NCI-H2196 (cell line): Measurements from ENCODE around the gene RBM39.
"Not testable (repeated sequence)": the region's sequence is repeated elsewhere in the genome, so short reads cannot be mapped to it uniquely, and the experiment has no call there.

ENCODE experiments used
- DNase-seq: peaks from one replicate; lab custom pipeline; 2025; ENCODE audit not compliant: unreplicated experiment; lab: John Stamatoyannopoulos, UW

The RBM39 gene

GRCh38 chr20:35756404-35756803, 14.3 kb upstream of the RBM39 start:
- DNase-seq: no peak

GRCh38 chr20:35750611-35751010, 8.6 kb upstream of the RBM39 start:
- no peak for DNase-seq

DNA sequence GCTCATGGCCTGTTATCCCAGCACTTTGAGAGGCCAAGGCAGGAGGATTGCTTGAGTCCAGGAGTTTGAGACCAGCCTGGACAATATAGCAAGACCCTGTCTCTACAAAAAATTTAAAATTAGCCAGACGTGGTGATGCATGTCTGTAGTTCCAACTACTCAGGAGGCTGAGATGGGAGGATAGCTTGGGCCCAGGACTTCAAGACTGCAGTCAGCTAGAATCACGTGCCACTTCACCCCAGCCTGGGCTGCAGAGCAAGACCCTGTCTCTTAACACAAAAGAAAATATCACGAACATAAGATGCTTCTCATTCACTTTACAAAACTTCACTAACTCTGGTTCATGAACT, 2.4 kb upstream of the RBM39 start:
- DNase-seq: not testable (repeated sequence)

DNA sequence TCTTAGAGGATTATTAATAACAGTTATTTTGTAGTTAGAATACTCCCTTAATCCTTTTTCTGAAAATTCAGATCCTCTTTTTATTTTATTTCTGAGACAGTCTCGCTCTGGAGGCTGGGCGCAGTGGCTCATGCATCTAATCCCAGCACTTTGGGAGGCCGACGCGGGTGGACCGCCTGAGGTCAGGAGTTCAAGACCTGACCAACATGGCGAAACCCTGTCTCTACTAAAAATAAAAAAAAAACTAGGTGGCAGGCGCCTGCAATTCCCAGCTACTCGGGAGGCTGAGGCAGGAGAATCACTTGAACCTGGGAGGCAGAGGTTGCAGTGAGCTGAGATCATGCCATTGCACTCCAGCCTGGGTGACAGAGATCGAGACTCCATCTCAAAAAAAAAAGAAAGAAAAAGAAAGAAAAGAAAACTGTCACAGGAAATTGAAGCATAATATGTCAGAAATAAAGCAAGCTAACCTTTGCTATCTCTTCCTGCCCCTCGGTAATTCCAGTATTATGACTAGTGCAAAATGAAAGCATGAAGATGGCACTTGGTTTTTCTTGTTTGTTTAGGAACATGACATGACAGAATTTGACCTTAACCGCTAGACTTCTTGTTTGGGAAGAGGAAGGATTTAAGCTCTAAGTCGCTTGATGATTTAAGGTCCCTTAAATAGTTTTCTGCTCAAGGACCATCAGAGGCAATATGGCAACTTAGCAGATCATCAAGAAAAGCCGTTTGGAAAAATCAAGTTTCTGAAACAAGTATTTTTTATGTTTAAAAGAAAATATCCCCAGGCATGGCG, 1.8 kb upstream of the RBM39 start:
- DNase-seq: no peak

GRCh38 chr20:35742741-35743523, 872 bp upstream of the RBM39 start:
- peak; percentile 37 for DNase-seq

- DNase-seq: no peak
These were observed 2.5 kb downstream of the RBM39 start for GRCh38 chr20:35739294-35740163.

DNA sequence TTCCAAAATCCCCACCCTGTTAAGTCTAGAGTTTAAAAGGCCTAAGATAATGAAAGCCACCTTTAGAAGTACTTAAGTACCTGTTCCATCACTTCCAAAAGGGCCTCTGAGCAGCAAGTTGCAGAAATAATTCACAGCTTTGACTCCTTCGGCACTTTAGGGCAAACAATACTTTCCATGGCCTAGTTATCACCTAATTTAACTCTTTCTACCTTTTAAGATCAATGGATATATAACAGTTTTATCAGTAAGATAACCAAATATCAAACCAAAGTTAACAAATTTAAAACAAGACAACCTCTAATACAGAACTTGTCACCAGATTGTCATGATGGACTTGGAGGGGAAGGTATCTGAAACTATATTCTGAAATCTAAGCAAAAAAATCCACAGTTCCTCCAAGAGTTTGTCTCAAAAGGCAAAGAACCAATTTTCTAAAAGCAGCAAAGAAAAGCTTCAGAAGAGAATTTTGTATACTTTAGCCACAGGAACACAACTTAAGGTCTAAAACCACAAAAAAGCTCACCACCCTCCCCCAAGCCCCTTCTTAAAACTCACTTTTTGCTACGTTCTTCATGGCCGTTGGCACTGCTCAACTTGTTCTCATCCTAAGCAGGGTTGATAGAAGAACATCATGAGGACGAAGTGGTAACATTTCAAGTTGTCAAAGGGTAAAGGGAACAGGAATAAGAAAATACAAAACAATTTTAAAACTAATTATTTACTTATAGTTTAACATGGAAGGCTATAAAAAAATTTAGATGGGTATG, 3.5 kb downstream of the RBM39 start:
- DNase-seq: no peak

- DNase-seq: no peak
These were observed 4.2 kb downstream of the RBM39 start for GRCh38 chr20:35737865-35738333.

GRCh38 chr20:35735826-35736470, 6.1 kb downstream of the RBM39 start:
- DNase-seq: no peak

DNA sequence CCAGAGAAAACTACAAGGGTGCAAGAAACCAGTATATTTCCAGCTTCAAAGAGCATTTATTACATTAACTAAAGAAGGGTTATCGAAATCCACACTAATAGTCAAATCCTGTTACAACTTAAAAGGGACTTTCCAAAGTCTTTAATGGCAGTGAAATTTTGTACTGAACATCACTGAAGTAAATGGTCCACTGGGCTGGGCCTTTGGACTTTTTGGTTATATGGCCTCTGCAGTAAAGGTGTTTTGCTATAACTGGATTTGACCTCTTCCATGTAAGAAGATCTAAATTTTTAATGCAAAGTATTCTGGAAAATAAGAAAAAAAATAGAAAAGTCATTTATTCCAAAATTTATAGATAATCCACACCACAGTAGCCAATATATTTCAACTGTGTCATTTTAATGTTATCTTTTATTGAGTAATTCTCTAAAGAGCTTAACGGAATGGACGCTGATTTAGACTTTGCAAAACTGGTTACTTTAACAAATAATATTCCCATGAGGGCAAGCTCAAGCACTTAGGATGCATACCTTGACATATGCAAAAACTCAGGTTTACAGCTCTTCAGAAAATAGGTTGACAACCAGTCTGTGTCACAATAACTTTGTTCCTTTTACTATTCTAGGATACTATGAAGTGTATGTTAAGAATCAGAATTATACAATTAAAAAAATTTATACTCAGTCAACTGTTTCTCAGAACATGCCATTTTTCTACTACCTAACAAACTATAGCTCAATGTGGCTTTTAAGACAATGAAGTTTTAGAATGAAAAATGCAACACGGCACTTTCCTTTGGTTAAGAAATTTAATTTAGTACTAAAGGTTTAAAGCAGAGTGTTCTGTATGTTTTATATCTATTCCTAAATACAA, 7.0 kb downstream of the RBM39 start:
- DNase-seq: no peak

- DNase-seq: no peak
These were observed 7.7 kb downstream of the RBM39 start for GRCh38 chr20:35734374-35734773.

DNA sequence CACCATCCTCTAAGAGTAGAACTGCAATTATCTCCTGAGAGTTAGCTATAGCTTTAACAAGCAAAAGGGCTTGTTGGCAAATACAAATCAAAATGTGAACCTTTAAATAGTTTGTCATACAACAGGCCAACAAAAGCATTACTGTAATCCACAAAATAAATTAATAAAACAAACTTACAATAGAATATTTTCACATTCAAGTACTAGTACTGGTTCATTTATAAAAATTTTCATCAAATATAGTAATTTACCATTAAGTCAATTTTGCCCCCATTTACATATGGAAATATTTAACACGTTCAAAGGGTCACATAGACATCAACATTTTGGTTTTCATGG, 9.4 kb downstream of the RBM39 start:
- DNase-seq: no peak

DNA sequence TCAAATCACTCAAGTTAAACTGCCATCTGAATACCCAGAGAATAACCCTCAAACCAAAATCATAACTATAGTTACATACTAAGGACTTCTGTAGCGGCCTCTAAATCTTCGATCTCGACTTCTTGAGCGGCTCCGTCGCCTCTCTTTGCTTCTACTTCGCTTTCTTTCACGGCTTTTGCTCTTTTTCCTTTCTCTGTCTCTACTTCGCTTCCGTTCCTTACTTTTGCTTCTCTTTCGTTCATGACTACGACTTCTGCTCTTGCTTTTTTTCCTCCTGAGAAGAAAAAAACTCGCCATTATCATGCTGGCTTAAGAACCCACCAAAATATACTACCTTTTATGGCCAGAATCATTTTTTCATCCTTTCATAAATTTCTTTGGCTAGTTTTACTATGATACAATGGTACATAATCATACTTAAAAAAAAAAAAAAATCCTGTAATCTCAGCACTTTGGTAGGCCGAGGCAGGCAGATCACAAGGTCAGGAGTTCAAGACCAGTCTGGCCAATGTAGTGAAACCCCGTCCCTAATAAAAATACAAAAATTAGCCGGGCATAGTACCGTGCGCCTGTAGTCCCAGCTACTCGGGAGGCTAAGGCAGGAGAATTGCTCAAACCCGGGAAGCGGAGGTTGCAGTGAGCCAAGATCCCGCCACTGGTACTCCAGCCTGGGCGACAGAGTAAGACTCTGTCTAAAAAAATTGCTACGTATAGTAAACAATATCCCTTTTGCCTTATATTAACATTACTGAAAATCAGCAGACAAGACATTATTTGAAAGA, 10.0 kb downstream of the RBM39 start:
- DNase-seq: no peak

- no peak for DNase-seq
These were observed 10.6 kb downstream of the RBM39 start for GRCh38 chr20:35731469-35731788.

GRCh38 chr20:35730583-35731468, 11.2 kb downstream of the RBM39 start:
- no peak for DNase-seq

DNA sequence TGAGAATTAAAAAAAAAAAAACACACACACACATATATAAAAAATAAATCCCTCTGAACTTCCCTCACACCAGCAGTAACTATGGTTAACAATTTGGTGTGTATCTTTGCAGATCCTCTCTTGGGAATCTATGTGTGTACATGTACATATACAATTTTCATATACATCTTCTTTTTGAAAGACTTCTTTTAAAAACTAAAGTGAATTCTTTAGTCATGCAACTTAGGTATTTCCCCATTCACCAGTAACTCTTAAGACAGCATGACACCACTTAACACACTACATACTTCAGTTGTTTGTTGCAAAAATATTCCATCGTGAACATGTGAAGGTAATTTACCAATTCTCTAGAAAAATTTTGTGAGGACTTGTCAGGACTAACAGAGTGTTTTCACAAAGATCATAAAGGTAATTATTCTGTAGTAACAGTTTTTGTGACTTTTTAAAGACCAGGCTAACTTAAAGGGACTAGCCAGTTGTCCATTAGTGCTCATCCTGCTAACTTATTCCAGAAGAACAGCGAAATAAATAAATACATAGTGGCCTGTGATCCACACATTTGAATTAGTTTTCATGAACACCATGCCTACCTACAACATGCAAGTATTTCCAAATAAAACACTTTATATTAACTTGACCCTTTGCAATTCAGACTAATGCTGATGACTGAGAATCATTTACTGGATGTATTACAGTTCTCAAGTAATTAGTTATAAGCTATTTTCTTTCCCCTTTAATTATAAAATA, 12.1 kb downstream of the RBM39 start:
- DNase-seq: no peak

DNA sequence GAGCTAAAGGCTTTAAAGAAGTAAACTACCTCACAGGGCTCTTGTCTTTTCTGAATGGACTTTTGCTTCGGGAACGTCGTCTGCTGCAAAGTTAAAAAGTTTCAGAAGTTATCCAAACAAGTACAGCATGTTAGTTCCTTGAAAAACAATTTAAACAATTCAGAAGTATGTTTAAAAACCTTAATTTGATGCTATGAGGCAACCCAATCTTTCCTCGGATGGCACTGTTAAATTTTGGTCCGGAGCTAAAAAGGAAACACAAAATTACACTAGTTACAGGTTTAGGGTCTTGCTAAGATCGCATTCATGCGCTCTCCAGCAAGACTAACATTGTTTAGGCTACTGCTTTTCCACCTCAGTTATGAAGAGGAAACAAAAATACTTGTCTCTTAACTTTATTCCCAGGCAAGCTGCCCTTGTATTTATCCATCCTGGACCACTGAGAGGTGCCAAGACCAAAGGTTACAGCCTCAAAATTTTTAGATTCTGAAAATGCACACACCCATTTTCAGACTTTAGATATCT, 12.7 kb downstream of the RBM39 start:
- no peak for DNase-seq
